ENCODE results near the gene SLC4A1AP.

- TF ChIP-seq POLR2A (IDR thresholded peaks at IDR 0.05; ENCODE audit: low read depth, low read length) (no peak), POLR2AphosphoS5 (IDR thresholded peaks at IDR 0.05; ENCODE audit: low read depth, low read length) (no peak), TAF1 (IDR thresholded peaks at IDR 0.05; ENCODE audit: borderline replicate concordance, low read depth, low read length) (no peak)
Measured at GRCh38 chr2:27651056-27651455, 12.6 kb upstream of the SLC4A1AP start.

Data from GM12892 (cell line).